Esophagus muscularis mucosa (tissue), 3 donors: ENCODE measurements around the gene PRF1.

Source experiments
- CTCF ChIP-seq, 3 experiments: fragments of 200-600 bp in 2 of 3; fragments of 450-650 bp in 1 of 3; sonication (generic) in 2 of 3; IDR thresholded peaks; one replicate each; pipeline ENCODE4 v1.5.1; 2017 to 2019; ENCODE audit warnings: antibody characterized with exemption in 3 of 3, mild to moderate bottlenecking in 2 of 3, moderate library complexity in 1 of 3
- POLR2A ChIP-seq: fragments of 450-650 bp; IDR thresholded peaks from one replicate; pipeline ENCODE4 v1.6.1; 2017; ENCODE audit warnings: antibody characterized with exemption, moderate library complexity, mild to moderate bottlenecking, low read depth
- POLR2AphosphoS5 ChIP-seq, 2 donors: sonication (generic); formaldehyde crosslinking; IDR thresholded peaks; one replicate each; pipeline ENCODE4 v1.6.1; 2017; ENCODE audit warnings: antibody characterized with exemption in 2 of 2

DNA sequence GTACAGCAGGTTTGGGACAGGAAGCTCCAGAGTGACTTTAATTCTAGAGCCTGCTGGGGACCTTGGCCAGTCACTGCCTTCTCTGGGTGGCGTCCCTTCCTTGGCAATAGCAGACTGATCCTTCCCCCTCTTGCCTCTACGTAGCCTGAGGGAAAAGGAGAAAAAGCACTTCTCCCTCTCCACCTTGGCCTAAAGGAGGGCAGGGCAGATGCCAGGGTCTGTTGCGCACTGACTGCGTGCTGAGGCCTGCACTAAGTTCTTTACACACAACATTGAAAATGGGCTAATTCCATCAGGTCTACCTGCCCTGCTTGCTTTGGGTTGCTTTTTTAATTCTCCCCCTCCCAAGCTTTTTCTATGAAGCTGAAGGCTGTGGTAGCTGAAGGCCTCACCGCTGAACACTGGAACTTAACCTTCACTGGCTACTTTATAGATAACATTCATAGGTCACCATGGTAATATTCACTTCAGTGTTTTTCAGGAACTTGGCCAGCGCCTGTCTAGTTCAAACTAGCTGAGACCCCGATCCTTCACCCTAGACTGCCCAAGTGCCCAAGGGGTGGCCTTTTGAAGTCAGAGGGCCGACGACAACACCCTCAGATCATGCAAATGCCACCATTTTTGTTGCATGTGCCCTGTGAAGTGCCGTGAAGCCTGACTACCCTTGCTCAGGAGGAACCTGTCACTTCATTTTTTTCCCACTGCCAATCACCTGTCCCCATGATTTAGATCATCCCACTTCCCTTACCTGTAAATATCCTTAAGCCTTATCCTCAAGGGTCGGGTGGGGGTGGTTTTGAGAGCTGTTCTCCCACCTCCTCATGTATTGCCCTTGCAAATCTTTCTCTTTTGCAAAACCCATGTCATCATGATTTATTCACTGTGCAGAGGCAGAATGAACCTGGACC is 28.7 kb downstream of the PRF1 start:
- no peak for TF ChIP-seq CTCF (IDR thresholded peaks at IDR 0.05)
- no peak for TF ChIP-seq POLR2A
- TF ChIP-seq POLR2AphosphoS5 (IDR thresholded peaks at IDR 0.05), result no peak
